Stimulated activated CD4-positive, alpha-beta T cell treated with anti-CD3 and anti-CD28 coated beads, Interleukin-4, amount 100 ng/mL, for 1 hour (primary cell): ENCODE results near the gene WFDC10B.
"Not testable (repeated sequence)": the region's sequence is repeated elsewhere in the genome, so short reads cannot be mapped to it uniquely, and the experiment has no call there.

Experiments used
- DNase-seq: peaks from one replicate; pipeline ENCODE4 v3.0.0-alpha.2; 2020

The WFDC10B gene

DNA sequence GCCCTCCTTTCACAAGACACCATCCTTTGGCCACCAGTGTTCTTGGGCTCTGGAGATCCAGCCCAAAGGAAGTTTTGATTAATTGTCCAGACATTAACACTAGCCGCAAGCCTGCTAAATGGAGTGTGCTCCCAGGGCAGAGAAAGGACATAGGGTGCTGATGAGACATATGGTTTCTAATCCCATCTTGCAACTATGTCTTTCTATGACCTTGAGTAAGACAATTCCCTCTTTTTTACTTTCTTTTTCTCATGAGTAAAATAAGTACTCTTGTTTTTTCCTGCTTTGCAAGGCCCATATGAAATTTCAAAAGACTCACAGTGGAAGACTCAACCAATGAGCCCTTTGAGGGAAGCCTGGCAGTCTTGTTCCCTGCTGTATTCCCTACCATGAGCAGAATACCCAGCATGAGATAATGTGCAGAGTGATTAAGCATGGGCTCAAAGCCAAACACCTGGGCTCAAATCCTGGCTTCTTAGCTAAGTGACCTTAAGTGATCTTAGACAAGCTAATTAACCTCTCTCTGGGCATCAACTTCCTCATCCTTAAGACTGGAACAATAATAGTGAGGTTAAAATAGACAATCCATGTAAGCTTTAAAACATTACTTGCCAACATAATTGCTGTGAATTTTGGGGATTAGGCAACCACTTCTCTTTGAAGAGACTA lies at the start of gene WFDC10B:
Gene WFDC10B, minus strand, starts transcription at position 51 of the 669 bp plus-strand sequence. CDS start 19,027 bp downstream, outside the sequence.
- DNase-seq = no peak

GRCh38 chr20:45752746-45753145 lies 47.9 kb upstream of the WFDC10B start:
- DNase-seq = no peak

- DNase-seq = no peak
These were observed 46.9 kb upstream of the WFDC10B start for GRCh38 chr20:45751721-45752120.

- no peak for DNase-seq
These were observed 40.2 kb upstream of the WFDC10B start for GRCh38 chr20:45745015-45745414.

DNA sequence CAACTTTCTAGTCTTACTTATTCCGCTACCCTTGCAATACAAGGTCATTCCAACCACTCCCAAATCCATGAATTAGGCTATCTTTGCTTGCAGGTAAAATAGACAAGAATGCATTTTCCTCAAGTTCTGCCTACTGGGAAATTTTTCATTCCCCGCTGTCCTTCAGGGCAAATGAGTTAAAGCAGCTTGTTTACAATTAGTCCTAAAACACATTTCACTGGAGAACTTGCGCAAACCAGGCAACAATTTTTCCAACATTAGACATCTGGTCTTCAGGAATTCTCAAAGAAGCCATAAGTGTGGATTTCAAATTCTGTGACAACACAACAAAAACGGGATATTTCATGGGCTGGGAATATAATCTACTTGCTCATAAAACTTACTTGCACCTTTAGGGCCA lies 37.8 kb upstream of the WFDC10B start:
- no peak for DNase-seq

DNA sequence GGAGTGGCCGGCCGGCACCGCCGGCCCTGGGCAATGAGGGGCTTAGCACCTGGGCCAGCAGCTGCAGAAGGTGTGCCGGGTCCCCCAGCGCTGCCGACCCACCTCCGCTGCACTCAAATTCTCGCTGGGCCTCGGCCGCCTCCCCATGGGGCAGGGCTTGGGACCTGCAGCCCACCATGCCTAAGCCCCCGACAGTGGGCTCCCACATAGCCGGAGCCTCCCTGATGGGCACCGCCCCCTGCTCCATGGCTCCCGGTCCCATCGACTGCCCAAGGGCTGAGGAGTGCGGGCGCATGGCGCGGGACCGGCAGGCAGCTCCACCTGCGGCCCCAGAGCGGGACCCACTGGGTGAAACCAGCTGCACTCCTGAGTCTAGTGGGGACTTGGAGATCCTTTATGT lies 31.2 kb upstream of the WFDC10B start:
- no peak for DNase-seq

DNA sequence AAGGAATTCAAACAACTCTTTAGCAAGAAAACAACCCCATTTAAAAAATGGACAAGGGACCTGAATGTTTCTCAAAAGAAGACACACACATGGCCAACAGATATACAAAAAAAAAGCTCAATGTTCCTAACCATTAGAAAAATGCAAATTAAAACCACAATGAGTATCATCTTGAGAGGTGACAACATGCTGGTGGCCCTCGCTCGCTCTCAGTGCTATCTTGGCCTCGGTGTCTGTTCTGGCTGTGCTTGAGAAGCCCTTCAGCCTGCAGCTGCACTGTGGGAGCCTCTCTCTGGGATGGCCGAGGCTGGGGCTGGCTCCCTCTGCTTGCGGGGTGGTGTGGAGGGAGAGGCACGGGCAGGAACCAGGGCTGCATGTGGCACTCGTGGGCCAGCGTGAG lies 30.7 kb upstream of the WFDC10B start:
- no peak for DNase-seq

- no peak for DNase-seq
These were observed 27.4 kb upstream of the WFDC10B start for GRCh38 chr20:45732199-45732598.

DNA sequence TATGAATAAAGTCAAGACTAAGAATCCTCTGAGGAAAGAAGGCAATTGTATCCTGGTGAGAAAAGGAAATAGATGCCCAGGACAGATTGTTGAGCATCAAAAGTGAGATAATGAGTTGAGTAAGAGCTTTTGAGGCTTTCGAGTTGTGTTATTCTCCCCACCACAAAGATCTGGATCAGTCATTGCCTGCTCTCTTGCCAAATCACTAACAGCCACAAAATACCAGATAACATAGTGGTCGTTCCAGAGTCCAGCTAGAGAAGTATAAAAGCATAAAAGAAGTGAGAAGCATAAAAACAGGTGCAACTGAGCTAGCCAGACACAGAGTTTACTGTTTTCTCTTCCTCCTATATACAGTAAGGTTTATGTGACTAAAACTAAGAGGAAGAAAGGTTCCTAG lies 22.2 kb upstream of the WFDC10B start:
- DNase-seq = no peak

GRCh38 chr20:45725134-45725533 lies 20.3 kb upstream of the WFDC10B start:
- DNase-seq = no peak

GRCh38 chr20:45722047-45722446 lies 17.2 kb upstream of the WFDC10B start, which contains the start of gene SPINT4:
TSS of gene SPINT4 (plus strand) at chr20:45722347. CDS start at chr20:45722368, 21 bp downstream.
- no peak for DNase-seq

- DNase-seq = not testable (repeated sequence)
These were observed 11.4 kb upstream of the WFDC10B start for GRCh38 chr20:45716141-45716688.

DNA sequence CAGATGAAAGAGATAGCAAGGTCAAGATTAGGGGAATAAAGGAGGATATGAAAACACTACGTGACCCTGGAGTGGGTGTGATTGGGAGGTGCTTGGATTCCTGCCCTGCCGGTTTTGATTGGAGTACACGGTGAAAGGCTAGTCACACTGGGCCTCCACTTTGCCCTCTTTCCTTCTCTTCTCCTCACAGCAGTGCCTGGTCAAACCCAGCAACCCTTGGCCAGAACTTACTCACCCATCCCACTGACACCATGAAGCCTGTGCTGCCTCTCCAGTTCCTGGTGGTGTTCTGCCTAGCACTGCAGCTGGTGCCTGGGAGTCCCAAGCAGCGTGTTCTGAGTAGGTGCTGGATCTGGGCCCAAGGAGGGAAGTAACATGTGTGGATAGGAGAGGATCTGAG lies 2.9 kb downstream of the WFDC10B start, which contains the start of gene WFDC13:
Gene WFDC13, plus strand, starts transcription at position 166 of the 400 bp plus-strand sequence. Its CDS starts 86 bp downstream, at position 252.
- no peak for DNase-seq

- DNase-seq = no peak
These were observed 3.7 kb downstream of the WFDC10B start for GRCh38 chr20:45701104-45701503.

- DNase-seq = no peak
These were observed 9.3 kb downstream of the WFDC10B start for GRCh38 chr20:45695496-45695895.

- not testable (repeated sequence) for DNase-seq
These were observed 11.5 kb downstream of the WFDC10B start for GRCh38 chr20:45693346-45693745.

DNA sequence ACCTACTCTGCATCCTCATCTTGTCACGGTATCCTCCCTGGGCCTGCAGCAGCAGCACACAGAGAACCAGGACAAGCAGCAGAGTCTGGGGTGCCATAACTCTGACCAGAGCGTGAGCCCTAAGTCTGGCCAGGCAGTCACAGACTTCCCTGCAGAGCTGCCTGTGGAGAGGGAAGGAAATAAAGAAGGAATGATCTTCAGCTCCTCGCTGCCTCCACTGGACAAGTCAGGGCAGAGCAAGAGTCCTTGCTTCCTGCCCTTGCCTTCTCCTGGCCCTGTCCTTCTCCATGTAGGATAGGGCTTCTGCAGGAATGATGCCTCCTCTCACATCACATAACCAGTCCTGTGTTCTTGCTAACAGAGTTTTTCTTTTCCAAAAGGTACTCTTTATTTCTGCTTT lies 18.9 kb downstream of the WFDC10B start:
- no peak for DNase-seq

- DNase-seq = no peak
These were observed 25.2 kb downstream of the WFDC10B start for GRCh38 chr20:45679650-45680049.

DNA sequence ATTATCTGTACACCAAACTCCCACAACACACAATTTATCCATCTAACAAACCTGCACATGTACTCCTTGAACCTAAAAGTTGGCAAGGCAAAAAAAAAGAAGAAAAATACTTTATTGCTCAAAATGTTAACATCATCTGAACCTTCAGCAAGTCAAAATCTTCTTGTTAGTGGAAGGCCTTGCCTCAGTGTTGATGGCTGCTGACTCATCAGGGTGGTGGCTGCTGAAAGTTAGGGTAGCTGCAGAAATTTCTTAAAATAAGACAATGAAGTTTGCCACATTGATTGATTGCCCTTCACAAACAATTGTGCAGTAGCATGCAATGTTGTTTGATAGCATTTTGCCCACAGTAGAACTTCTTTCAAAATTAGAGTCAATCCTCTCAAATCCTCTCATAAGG lies 32.1 kb downstream of the WFDC10B start:
- no peak for DNase-seq

GRCh38 chr20:45670139-45670538 lies 34.7 kb downstream of the WFDC10B start, which contains the start of gene WFDC11:
TSS of gene WFDC11 (minus strand) at chr20:45670239. CDS start at chr20:45650600, 19,639 bp downstream.
- no peak for DNase-seq

DNA sequence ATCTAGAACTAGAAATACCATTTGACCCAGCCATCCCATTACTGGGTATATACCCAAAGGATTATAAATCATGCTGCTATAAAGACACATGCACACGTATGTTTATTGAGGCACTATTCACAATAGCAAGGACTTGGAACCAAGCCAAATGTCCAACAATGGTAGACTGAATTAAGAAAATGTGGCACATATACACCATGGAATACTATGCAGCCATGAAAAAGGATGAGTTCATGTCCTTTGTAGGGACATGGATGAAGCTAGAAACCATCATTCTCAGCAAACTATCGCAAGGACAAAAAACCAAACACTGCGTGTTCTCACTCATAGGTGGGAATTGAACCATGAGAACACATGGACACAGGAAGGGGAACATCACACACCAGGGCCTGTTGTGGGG lies 47.8 kb downstream of the WFDC10B start:
- DNase-seq = not testable (repeated sequence)

DNA sequence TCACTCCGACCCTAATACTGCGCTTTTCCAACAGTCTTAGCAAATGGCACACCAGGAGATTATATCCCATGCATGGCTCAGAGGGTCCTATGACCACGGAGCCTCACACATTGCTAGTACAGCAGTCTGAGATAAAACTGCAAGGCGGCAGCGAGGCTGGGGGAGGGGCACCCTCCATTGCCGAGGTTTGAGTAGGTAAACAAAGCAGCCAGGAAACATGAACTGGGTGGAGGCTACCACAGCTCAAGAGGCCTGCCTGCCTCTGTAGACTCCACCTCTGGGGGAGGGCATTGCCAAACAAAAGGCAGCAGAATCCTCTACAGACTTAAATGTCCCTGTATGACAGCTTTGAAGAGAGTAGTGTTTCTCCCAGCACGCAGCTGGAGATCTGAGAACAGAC lies 53.1 kb downstream of the WFDC10B start:
- DNase-seq = not testable (repeated sequence)

DNA sequence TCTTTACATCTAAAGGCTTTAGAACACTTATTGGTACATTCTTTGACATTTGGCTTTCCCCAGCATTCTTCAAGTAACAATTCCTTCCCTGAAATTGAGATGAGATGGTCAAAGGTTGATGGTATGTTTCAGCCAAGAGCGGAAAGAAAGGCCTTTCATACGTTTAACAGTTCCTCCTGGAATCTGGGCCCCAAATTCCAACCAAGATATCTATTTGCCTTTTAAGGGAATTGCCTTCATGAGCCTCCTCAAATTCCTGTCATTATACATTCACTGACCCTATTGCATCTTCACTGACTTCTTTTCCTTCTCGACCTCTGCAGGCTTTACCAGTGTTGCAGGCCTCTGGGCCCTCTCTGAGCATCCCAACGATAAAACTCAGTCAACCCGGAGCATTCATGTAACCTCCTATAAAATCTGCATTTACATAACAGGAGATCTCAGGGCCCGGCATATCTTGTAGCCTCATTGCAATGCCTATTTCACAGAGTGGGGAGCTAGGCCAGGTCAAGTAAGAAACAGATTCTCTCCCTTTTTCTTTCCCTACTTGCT lies 55.4 kb downstream of the WFDC10B start:
- no peak for DNase-seq

GRCh38 chr20:45647441-45648050 lies 57.3 kb downstream of the WFDC10B start:
- no peak for DNase-seq
